ENCODE measurements around the gene NTM. TPM values are rescaled to one million over a fixed set of nuclear protein-coding genes. Genes with fewer than 3 reads are reported as not detected.

Gene NTM
- total and polyA plus RNA-seq, 2 donors (not counting 3 experiments of a cell fraction or from before 2014, with no cell fraction given) = 1.00 to 1.1 TPM

- POLR2A ChIA-PET = no interaction called here
- Histone ChIP-seq H3K9me3 (replicated peaks; ENCODE audit: control insufficient read depth, insufficient read depth, low read length) (no peaks in the 10 kb centered on the region), H4K20me1 (replicated peaks; ENCODE audit: control insufficient read depth, extremely low read depth, insufficient read depth, low read length) (no peaks in the 10 kb centered on the region), H3K4me3 (replicated peaks in 1 of 3; ENCODE audit: insufficient read depth in 1 of 3, low read depth in 1 of 3, low read length in 3 of 3) (no peak overlapping the region), H3K9me1 (replicated peaks; ENCODE audit: control insufficient read depth, extremely low read depth, insufficient read depth, low read length) (no peaks in the 10 kb centered on the region), H3K36me3 (ENCODE audit: control insufficient read depth in 2 of 2, extremely low read depth in 1 of 2, insufficient read depth in 2 of 2, low read length in 2 of 2) (no peaks in the 10 kb centered on the region), H3K79me2 (ENCODE audit: control insufficient read depth, insufficient read depth, low read length) (no peaks in the 10 kb centered on the region), H3K27me3 (ENCODE audit: control insufficient read depth in 2 of 2, insufficient read depth in 2 of 2, low read length in 2 of 2) (no peaks in the 10 kb centered on the region), H3K27ac (ENCODE audit: insufficient read depth, low read depth, low read length) (no peak overlapping the region), H3K9ac (replicated peaks; ENCODE audit: extremely low read depth, insufficient read depth, low read length) (no peak overlapping the region), H3K4me2 (ENCODE audit: insufficient read depth, low read length) (no peak overlapping the region), H2AFZ (ENCODE audit: low read depth, low read length) (no peak overlapping the region), H3K4me1 (ENCODE audit: control insufficient read depth, extremely low read depth, insufficient read depth, low read length) (no peaks in the 10 kb centered on the region)
- dilution Hi-C loops (cut with MboI; ENCODE audit: extremely low pct_ligation_motif_present, low sequenced_read_pairs) = no loop called here
- DNase-seq (ENCODE audit: low read depth, low spot score) = no peak
- CTCF ChIA-PET = no interaction called here
- no peak for FAIRE-seq
- BruUV-seq (replicated peaks) = no TSS peak
- intact Hi-C loops (cut with micrococcal nuclease) = no loop called here
- TF ChIP-seq MYC (IDR thresholded peaks at IDR 0.05; ENCODE audit: low read depth, low read length) = no peak
- no peak for TF ChIP-seq GATA2 (IDR thresholded peaks at IDR 0.05; ENCODE audit: insufficient read depth, insufficient read length, low read depth, low read length)
- no peak for TF ChIP-seq POLR2AphosphoS5 (IDR thresholded peaks at IDR 0.05; ENCODE audit: insufficient read depth, low read depth, low read length)
- TF ChIP-seq CTCF (IDR thresholded peaks at IDR 0.05; ENCODE audit: extremely low read depth in 1 of 2, insufficient read depth in 1 of 2, low read depth in 1 of 2, low read length in 2 of 2) = no peak
- no peak for TF ChIP-seq EZH2 (IDR thresholded peaks at IDR 0.05; ENCODE audit: borderline replicate concordance, low read depth, low read length, severe bottlenecking)
- TF ChIP-seq JUN (IDR thresholded peaks at IDR 0.05; ENCODE audit: borderline replicate concordance, insufficient read depth, insufficient read length, low read depth) = no peak
- TF ChIP-seq FOS (IDR thresholded peaks at IDR 0.05; ENCODE audit: borderline replicate concordance, insufficient read depth, low read length) = no peak
- TF ChIP-seq POLR2A (IDR thresholded peaks at IDR 0.05; ENCODE audit: low read depth, low read length) = no peak
- no peak for TF ChIP-seq MAX (IDR thresholded peaks at IDR 0.05; ENCODE audit: insufficient read depth, insufficient read length)
Observed at GRCh38 chr11:132300283-132300682, 929.9 kb downstream of the NTM start.

Measured in endothelial cell of umbilical vein (primary cell).